Measurements from ENCODE around the gene COLEC12. TPM values are rescaled to one million over a fixed set of nuclear protein-coding genes. Genes with fewer than 3 reads are reported as not detected.

Gene COLEC12
- total RNA-seq, 1 experiment from 2014 or later, result not detected

- no peak for DNase-seq (ENCODE audit: low read depth, low spot score)
- ChIA-PET POLR2A (no interaction called here), CTCF (no interaction called here), RAD21 (ENCODE audit: low non-redundant PET in 1 of 2, low total read pairs in 2 of 2, uncharacterized antibody in 2 of 2, unreplicated experiment in 2 of 2) (no interaction called here)
- Histone ChIP-seq H3K9me2 (ENCODE audit: insufficient read depth) (no peaks in the 10 kb centered on the region), H3K27me3 (ENCODE audit: insufficient read depth, low read length) (no peaks in the 10 kb centered on the region), H3K27ac (ENCODE audit: low read depth, low read length) (no peak overlapping the region), H3K4me3 (replicated peaks in 1 of 2; ENCODE audit: low read depth in 1 of 2, low read length in 2 of 2) (no peak overlapping the region), H3K79me2 (ENCODE audit: insufficient read depth, low read length) (no peaks in the 10 kb centered on the region), H3K4me1 (ENCODE audit: control insufficient read depth in 1 of 2, insufficient read depth in 2 of 2, low read length in 2 of 2) (peaks cover 2 to 15% of the 10 kb centered on the region in 2 experiments; a peak in 1 of 4 replicates), H3K4me2 (ENCODE audit: low read length) (no peak overlapping the region), H3K9me3 (ENCODE audit: control insufficient read depth in 1 of 2, insufficient read depth in 1 of 2, low read depth in 1 of 2, low read length in 2 of 2) (no peaks in the 10 kb centered on the region), H2AFZ (ENCODE audit: low read depth, low read length, poor library complexity, severe bottlenecking) (no peak overlapping the region), H3K36me3 (ENCODE audit: control insufficient read depth in 1 of 2, insufficient read depth in 2 of 2, low read length in 2 of 2) (no peaks in the 10 kb centered on the region), H3K9ac (ENCODE audit: low read length) (no peak overlapping the region), H4K20me1 (ENCODE audit: insufficient read depth) (no peaks in the 10 kb centered on the region)
- BruUV-seq (replicated peaks), result no TSS peak
- ATAC-seq, result no peak
- TF ChIP-seq CTCF (IDR thresholded peaks at IDR 0.05 in 2 of 3, conservative IDR thresholded peaks at IDR 0.05 in 1 of 3; ENCODE audit: borderline replicate concordance in 1 of 3, insufficient read depth in 1 of 3, low read depth in 2 of 3, low read length in 2 of 3), result no peak
- no peak for TF ChIP-seq JUND (IDR thresholded peaks at IDR 0.05)
- no peak for TF ChIP-seq TCF7L2 (IDR thresholded peaks at IDR 0.05; ENCODE audit: borderline replicate concordance, extremely low read depth, insufficient read depth, insufficient read length)
- no peak for TF ChIP-seq POLR2A (IDR thresholded peaks at IDR 0.05; ENCODE audit: borderline replicate concordance, extremely low read depth, insufficient read depth, insufficient read length)
- TF ChIP-seq ELF1 (IDR thresholded peaks at IDR 0.05; ENCODE audit: borderline replicate concordance, low read depth), result no peak
- TF ChIP-seq REST (IDR thresholded peaks at IDR 0.05; ENCODE audit: low read depth), result no peak
- TF ChIP-seq ZFX (IDR thresholded peaks at IDR 0.05), result no peak
- no peak for TF ChIP-seq CBX3 (IDR thresholded peaks at IDR 0.05; ENCODE audit: low read depth)
- no peak for TF ChIP-seq MAX (IDR thresholded peaks at IDR 0.05)
- TF ChIP-seq SRF (IDR thresholded peaks at IDR 0.05; ENCODE audit: low read depth), result no peak
- no peak for TF ChIP-seq POLR2AphosphoS5 (IDR thresholded peaks at IDR 0.05; ENCODE audit: low read depth, low read length)
- no peak for TF ChIP-seq EZH2 (IDR thresholded peaks at IDR 0.05)
- TF ChIP-seq SIN3A (IDR thresholded peaks at IDR 0.05; ENCODE audit: low read depth), result no peak
- TF ChIP-seq RAD21 (IDR thresholded peaks at IDR 0.05; ENCODE audit: low read depth), result no peak
- intact Hi-C loops (cut with micrococcal nuclease), result no loop called here
These were observed 75.8 kb downstream of the COLEC12 start for GRCh38 chr18:424668-425067.

Data from HCT116 (cell line).